ENCODE results near the gene TOM1L2.
"Not testable (repeated sequence)": the region's sequence is repeated elsewhere in the genome, so short reads cannot be mapped to it uniquely, and the experiment has no call there.

TOM1L2 gene

DNA sequence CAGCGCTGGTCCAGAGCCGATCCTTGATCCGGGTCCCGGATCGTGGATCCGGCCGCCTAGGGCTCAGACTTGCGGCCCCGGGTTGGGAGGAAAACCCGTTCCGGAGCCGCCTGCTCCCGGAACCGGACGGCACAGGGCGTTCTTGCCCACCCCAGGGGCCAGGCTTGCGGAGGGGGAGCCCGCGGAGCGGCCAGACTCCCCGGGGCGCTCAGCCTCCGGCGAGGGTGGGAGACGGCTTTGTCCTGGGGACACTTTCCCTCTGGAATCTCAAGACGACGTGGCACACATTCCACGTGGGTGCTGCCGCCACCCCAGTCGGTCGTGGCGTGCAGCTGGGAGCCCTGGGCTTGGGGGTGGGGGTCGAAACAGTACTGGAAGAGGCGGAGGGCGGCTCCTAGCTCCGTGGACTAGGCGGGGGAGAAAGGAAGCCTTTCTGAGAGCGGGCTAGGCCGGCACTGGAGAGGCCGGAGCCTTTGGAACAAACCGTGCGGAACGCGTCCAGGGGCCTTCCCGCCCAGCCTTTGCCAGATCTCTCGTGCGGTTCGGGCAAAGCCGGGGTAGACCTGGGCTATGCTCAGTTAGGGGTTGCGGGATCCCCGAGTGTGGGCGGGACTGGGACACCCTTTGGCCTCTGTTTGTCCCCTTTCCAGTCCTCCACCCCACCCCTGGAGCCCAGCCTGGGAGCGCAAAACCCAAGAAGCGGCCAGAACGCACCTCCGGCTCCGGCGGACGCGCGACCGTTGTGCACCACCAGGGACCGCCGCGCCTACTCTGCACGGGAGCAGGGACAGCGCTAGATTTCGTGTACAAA is 161.9 kb downstream of the TOM1L2 start:
- Histone ChIP-seq H3K9me3 (ENCODE audit: control insufficient read depth, low read length) (no peaks in the 10 kb centered on the region), H3K4me1 (ENCODE audit: control insufficient read depth, insufficient read depth, low read length) (peaks cover 15% of the 10 kb centered on the region), H3K27me3 (replicated peaks; ENCODE audit: control insufficient read depth, insufficient read depth, low read length) (no peaks in the 10 kb centered on the region), H3K4me3 (ENCODE audit: low read length) (peak overlapping the region; percentile 65), H3K36me3 (ENCODE audit: control insufficient read depth, insufficient read depth, low read length, severe bottlenecking) (peaks cover 46% of the 10 kb centered on the region), H3K9ac (ENCODE audit: low read length) (peak overlapping the region; percentile 68)
- no peak for DNase-seq (ENCODE audit: low read depth)

DNA sequence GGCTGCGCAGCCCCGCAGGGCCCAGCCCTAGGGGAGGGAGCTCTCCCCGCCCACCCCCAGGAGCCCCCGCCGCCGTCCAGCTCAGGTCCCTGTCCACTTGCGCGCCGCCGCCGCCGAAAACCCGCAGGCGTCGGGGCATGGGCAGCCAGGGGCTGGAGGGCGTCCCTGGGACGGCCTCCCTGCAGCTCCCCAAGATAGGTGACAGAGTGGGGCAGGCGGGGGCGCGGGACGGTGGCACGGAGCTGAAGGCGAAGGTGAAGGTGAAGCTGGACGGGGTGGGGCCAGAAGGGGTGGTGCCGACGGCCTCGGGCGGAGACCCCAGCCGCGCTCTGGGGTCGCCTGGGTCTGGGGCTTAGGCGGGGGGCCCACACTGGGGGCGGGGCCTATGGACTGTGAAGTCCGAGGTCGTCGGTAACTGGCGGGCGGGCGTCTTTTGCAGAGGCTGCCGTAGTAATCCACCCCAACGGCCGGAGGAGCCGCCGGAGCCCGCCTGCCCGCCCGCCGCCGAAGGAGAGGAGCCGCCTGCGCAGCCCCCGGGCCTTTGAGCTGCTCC is 162.6 kb downstream of the TOM1L2 start:
- Histone ChIP-seq H3K9me3 (ENCODE audit: control insufficient read depth, low read length) (no peaks in the 10 kb centered on the region), H3K9ac (ENCODE audit: low read length) (peak overlapping the region; percentile 68), H3K4me1 (ENCODE audit: control insufficient read depth, insufficient read depth, low read length) (peaks cover 14% of the 10 kb centered on the region), H3K36me3 (ENCODE audit: control insufficient read depth, insufficient read depth, low read length, severe bottlenecking) (peaks cover 41% of the 10 kb centered on the region), H3K4me3 (ENCODE audit: low read length) (no peak overlapping the region), H3K27me3 (replicated peaks; ENCODE audit: control insufficient read depth, insufficient read depth, low read length) (no peaks in the 10 kb centered on the region)
- DNase-seq (ENCODE audit: low read depth): no peak

DNA sequence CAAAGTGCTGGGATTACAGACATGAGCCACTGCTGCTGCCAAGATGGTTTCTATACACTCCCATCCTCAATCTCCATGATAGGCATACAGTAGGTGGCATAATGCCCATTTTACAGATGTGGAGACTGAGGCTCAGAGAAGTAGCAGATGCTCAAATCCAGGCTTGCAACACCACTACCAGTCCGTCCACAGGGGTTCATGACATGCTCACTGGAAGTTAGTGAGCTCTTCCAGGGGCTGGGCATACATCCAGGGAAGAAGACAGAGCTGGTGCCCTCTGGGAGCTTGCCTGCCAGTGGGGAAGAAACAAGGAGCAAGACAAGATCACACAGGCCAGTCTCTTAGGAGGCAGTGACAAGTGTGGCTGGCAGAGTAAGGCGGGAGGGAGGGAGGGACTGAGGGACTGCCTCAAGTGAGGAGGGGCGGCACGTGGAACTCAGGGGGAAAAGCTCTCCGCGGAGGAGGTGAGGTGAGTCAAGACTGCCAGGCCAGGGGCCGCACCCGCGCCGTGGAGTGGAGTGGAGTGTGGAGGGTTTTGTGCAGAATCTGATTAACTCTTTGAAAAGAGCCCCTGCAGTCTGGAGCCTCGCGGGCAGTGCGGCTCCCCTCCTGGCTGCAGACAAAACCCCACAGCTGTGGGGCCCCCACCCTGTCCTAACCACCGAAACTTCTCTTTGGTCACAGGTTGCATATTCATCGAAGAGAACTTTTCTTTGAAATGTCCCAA is 163.3 kb downstream of the TOM1L2 start:
- Histone ChIP-seq H3K4me1 (ENCODE audit: control insufficient read depth, insufficient read depth, low read length) (peaks cover 14% of the 10 kb centered on the region), H3K9ac (ENCODE audit: low read length) (no peak overlapping the region), H3K4me3 (ENCODE audit: low read length) (no peak overlapping the region), H3K36me3 (ENCODE audit: control insufficient read depth, insufficient read depth, low read length, severe bottlenecking) (peaks cover 41% of the 10 kb centered on the region), H3K27me3 (replicated peaks; ENCODE audit: control insufficient read depth, insufficient read depth, low read length) (no peaks in the 10 kb centered on the region), H3K9me3 (ENCODE audit: control insufficient read depth, low read length) (no peaks in the 10 kb centered on the region)
- no peak for DNase-seq (ENCODE audit: low read depth)

DNA sequence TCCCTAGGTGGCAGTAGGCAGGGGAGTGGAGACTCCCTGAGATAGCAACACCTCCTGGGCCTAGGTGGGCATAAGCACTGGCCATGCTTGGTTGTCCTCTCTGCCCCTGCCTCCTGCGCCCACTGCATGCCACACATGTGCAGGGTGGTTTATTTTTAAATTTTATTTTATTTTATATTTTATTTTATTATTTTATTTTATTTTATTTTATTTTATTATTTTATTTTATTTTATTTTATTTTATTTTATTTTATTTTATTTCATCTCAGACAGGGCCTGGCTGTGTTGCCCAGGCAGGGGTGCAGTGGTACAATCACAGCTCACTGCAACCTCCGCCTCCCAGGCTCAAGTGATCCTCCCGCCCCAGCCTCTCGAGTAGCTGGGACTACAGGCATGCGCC is 164.0 kb downstream of the TOM1L2 start:
- peaks cover 14% of the 10 kb centered on the region for H3K4me1 ChIP-seq (ENCODE audit: control insufficient read depth, insufficient read depth, low read length)
- not testable (repeated sequence) for DNase-seq (ENCODE audit: low read depth); H3K4me3 ChIP-seq (ENCODE audit: low read length); H3K9ac ChIP-seq (ENCODE audit: low read length); H3K27me3 ChIP-seq (replicated peaks; ENCODE audit: control insufficient read depth, insufficient read depth, low read length); H3K9me3 ChIP-seq (ENCODE audit: control insufficient read depth, low read length)
- H3K36me3 ChIP-seq (ENCODE audit: control insufficient read depth, insufficient read depth, low read length, severe bottlenecking): peaks cover 35% of the 10 kb centered on the region

DNA sequence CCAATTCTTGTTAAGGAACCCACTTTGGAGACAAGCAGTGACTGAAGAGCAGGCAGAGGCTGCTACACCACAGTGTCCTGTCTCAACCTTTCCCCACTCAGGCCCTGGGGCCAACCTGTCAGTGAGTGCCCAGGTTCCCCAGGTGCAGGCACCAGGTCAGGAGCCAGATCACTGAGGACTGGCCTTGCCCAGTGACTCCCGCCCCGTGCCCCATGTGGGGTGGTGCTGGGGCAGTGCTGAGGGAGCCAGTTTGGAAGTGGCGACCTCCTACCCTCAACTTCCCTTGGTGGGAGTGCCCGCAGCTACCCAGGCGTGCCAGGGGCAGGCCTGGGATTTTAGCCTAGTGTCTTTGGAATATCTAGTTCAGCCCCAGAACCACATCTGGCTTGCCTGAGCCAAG is 164.8 kb downstream of the TOM1L2 start:
- Histone ChIP-seq H3K4me1 (ENCODE audit: control insufficient read depth, insufficient read depth, low read length) (peaks cover 12% of the 10 kb centered on the region), H3K4me3 (ENCODE audit: low read length) (no peak overlapping the region), H3K9ac (ENCODE audit: low read length) (no peak overlapping the region), H3K9me3 (ENCODE audit: control insufficient read depth, low read length) (no peaks in the 10 kb centered on the region), H3K27me3 (replicated peaks; ENCODE audit: control insufficient read depth, insufficient read depth, low read length) (no peaks in the 10 kb centered on the region), H3K36me3 (ENCODE audit: control insufficient read depth, insufficient read depth, low read length, severe bottlenecking) (peaks cover 27% of the 10 kb centered on the region)
- no peak for DNase-seq (ENCODE audit: low read depth)

DNA sequence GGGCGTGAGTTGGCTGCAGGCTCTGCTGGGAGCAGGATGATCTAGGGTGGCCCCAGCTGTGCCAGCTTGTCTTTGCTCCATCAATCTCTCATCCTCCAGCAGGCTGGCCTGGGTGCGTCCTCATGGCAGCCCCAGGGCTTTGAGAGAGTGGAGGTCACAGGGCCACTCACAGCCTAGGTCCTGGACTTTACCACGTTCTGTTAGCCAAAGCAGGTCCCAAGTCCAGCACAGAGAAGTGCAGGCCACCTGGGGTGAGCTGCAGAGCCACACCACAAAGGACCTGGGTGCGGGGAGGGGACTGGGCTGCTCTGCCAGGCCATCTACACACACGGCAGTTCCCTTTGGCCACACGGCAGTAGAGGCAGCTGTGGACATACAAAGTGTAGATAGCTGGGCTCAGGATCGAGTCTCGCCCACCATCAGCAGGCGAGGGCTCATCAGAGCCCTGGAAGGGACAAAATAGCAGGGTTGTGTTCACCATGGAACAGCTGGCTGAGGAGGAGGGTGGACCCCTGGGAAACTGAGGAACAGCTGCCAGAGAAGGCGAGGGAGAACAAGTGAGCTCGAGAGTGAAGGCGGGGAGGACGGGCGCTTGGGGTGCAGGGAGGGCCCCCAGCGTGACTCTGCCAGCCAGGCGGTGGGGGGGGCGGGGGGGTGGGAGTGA is 165.5 kb downstream of the TOM1L2 start:
- Histone ChIP-seq H3K4me1 (ENCODE audit: control insufficient read depth, insufficient read depth, low read length) (peaks cover 10% of the 10 kb centered on the region), H3K4me3 (ENCODE audit: low read length) (no peak overlapping the region), H3K36me3 (ENCODE audit: control insufficient read depth, insufficient read depth, low read length, severe bottlenecking) (peaks cover 21% of the 10 kb centered on the region)

DNA sequence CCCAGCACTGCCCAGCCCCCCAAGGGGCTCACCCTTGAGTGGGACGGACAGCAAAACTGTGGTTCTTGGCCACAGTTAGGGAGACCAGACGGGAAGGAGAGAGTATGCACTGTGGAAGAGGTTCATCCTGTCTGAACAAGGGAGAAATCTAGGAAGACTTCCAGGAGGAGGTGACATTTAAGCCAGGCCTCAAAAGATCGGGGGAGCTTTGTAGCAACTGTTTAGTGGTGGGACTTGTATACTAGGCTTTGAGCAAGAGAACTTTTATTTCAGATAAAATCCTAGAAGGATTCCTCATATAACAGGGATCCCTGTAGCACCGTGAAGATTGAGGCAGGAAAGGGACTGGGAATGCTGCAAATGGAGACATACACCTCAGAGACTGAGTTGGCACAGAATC is 166.2 kb downstream of the TOM1L2 start:
- Histone ChIP-seq H3K36me3 (ENCODE audit: control insufficient read depth, insufficient read depth, low read length, severe bottlenecking) (peaks cover 20% of the 10 kb centered on the region), H3K9ac (ENCODE audit: low read length) (no peak overlapping the region)
- DNase-seq (ENCODE audit: low read depth): no peak

More for the DNA sequence above, 165.5 kb downstream of the TOM1L2 start:
- Histone ChIP-seq H3K27me3 (replicated peaks; ENCODE audit: control insufficient read depth, insufficient read depth, low read length) (no peaks in the 10 kb centered on the region), H3K9ac (ENCODE audit: low read length) (no peak overlapping the region), H3K9me3 (ENCODE audit: control insufficient read depth, low read length) (no peaks in the 10 kb centered on the region)
- DNase-seq (ENCODE audit: low read depth): no peak

DNA sequence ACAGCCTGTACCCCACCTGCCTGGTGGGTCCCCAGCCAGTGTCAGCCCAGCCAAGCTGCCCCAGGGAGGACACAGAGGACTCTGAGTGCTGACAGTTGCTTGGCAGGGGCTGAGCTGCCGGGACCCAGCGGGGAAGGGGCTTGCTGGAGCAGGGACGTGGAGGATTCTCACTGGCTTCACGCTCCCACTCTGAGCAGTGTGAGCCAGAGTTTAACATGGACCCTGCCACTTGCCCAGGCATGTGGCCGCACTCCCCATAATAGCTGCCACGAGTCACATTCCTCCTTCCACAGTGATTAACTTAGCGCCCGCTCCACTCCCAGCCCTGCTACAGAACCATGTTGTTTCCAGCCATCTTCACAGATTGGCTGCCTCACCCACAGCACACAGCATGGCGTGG is 166.6 kb downstream of the TOM1L2 start:
- Histone ChIP-seq H3K27me3 (replicated peaks; ENCODE audit: control insufficient read depth, insufficient read depth, low read length) (no peaks in the 10 kb centered on the region), H3K4me1 (ENCODE audit: control insufficient read depth, insufficient read depth, low read length) (peaks cover 6% of the 10 kb centered on the region), H3K9me3 (ENCODE audit: control insufficient read depth, low read length) (no peaks in the 10 kb centered on the region), H3K9ac (ENCODE audit: low read length) (no peak overlapping the region), H3K4me3 (ENCODE audit: low read length) (no peak overlapping the region), H3K36me3 (ENCODE audit: control insufficient read depth, insufficient read depth, low read length, severe bottlenecking) (peaks cover 20% of the 10 kb centered on the region)
- no peak for DNase-seq (ENCODE audit: low read depth)

More for the DNA sequence above, 166.2 kb downstream of the TOM1L2 start:
- Histone ChIP-seq H3K4me1 (ENCODE audit: control insufficient read depth, insufficient read depth, low read length) (peaks cover 10% of the 10 kb centered on the region), H3K9me3 (ENCODE audit: control insufficient read depth, low read length) (no peaks in the 10 kb centered on the region), H3K27me3 (replicated peaks; ENCODE audit: control insufficient read depth, insufficient read depth, low read length) (no peaks in the 10 kb centered on the region), H3K4me3 (ENCODE audit: low read length) (no peak overlapping the region)

DNA sequence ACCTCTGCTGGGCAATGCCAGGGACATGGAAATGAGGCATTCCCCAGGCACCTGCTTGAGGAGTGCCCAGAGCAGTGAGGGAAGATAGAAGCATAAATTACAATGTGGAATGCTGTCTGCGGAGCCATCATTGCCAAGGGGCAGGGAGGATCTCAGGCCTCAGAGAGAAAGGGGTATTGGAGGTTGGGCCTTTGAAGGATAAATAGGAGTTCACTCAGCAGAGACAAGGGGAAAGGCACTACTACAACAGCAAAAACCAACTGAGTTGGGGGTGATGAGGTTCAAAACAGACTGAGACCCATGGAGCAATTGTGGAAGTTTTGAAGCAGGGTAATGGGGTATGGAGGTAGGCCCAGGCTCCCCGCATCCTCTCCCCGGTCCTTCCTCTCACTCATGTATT is 168.2 kb downstream of the TOM1L2 start:
- no peak for DNase-seq (ENCODE audit: low read depth)
- H3K27me3 ChIP-seq (replicated peaks; ENCODE audit: control insufficient read depth, insufficient read depth, low read length): no peaks in the 10 kb centered on the region
- H3K36me3 ChIP-seq (ENCODE audit: control insufficient read depth, insufficient read depth, low read length, severe bottlenecking): peaks cover 20% of the 10 kb centered on the region
- no peak overlapping the region for H3K9ac ChIP-seq (ENCODE audit: low read length)
- H3K9me3 ChIP-seq (ENCODE audit: control insufficient read depth, low read length): no peaks in the 10 kb centered on the region
- H3K4me3 ChIP-seq (ENCODE audit: low read length): no peak overlapping the region
- H3K4me1 ChIP-seq (ENCODE audit: control insufficient read depth, insufficient read depth, low read length): no peaks in the 10 kb centered on the region

DNA sequence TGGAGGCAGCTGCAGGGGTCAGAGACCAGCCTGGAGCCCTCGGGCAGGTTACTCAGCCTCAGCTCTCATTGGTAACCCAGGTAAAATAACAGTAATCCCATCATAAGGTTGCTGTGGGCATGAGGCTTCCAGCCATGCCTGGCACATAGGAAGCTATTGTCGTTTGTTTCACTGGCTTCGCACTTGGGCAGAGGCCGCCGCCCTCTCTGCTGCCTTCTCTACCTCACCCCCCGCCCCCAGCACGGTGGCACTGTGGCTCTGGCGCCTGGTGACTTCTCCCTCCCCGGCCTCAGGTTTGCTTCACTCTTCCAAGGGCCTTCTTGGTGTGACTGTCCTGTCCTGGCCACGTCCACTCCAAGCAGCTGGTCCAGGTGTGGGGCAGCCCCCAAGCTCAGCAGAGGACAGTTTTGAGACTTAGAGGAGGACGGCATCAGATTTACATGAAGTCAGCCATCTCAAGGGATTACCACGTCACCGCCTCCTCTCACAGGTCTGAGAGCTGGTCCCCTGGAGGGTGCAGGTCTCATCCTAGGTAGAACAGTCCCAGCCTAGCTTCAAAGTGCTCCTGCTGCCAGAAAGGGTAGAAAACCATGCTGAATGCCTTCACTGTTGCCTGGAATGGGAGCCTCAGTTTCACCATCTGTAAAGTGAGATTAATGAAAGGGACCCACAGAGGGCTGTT is 170.3 kb downstream of the TOM1L2 start:
- Histone ChIP-seq H3K9ac (ENCODE audit: low read length) (no peak overlapping the region), H3K4me1 (ENCODE audit: control insufficient read depth, insufficient read depth, low read length) (no peaks in the 10 kb centered on the region), H3K36me3 (ENCODE audit: control insufficient read depth, insufficient read depth, low read length, severe bottlenecking) (peaks cover 20% of the 10 kb centered on the region), H3K27me3 (replicated peaks; ENCODE audit: control insufficient read depth, insufficient read depth, low read length) (no peaks in the 10 kb centered on the region), H3K9me3 (ENCODE audit: control insufficient read depth, low read length) (no peaks in the 10 kb centered on the region), H3K4me3 (ENCODE audit: low read length) (no peak overlapping the region)
- DNase-seq (ENCODE audit: low read depth): no peak

Data from adipocyte (in vitro differentiated cells).